ENCODE data around the gene KRT20. TPM values are rescaled to one million over a fixed set of nuclear protein-coding genes. Genes with fewer than 3 reads are reported as not detected.

Gene KRT20
- total RNA-seq, 1 experiment from 2014 or later, result not detected

DNA sequence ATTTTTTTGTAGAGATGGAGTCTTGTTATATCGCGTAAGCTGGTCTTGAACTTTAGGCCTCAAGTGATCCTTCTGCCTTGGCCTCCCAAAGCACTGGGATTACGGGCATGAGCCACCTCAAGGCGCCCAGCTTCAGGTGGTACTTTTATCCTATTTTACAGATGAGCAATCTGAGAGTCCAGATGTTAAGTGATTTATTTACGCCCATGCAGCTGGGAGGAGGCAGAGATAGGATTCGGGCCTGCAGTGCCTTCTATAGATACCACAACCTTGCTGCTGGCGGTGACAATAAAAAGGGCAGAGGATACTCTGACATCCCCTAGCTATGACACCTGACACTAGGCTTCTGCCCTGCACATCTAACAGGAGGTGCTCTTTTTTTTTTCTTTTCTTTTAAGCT lies 13.7 kb downstream of the KRT20 start:
- Histone ChIP-seq H3K4me1 (ENCODE audit: insufficient read depth, low read length) (no peaks in the 10 kb centered on the region), H2BK120ac (ENCODE audit: low read depth, low read length, poor library complexity, severe bottlenecking) (no peak overlapping the region), H3K23me2 (ENCODE audit: insufficient read length, low read depth, low read length, poor library complexity, severe bottlenecking) (no peaks in the 10 kb centered on the region), H3K79me1 (ENCODE audit: insufficient read depth, low read depth, low read length, poor library complexity, severe bottlenecking) (no peaks in the 10 kb centered on the region), H3K79me2 (ENCODE audit: insufficient read depth, low read length) (no peaks in the 10 kb centered on the region), H3K18ac (ENCODE audit: insufficient read length, low read depth, low read length) (no peak overlapping the region), H3T11ph (ENCODE audit: low read length) (no peak overlapping the region), H4K8ac (replicated peaks; ENCODE audit: insufficient read length, low read depth, low read length) (no peak overlapping the region), H3K27ac (ENCODE audit: insufficient read length, low read depth, low read length) (no peak overlapping the region), H2AK5ac (ENCODE audit: insufficient read length, low read length) (no peak overlapping the region), H3K23ac (ENCODE audit: insufficient read length, low read depth, low read length) (no peak overlapping the region), H4K5ac (ENCODE audit: insufficient read length, low read depth, low read length) (no peak overlapping the region), H4K91ac (ENCODE audit: insufficient read length, low read depth, low read length) (no peak overlapping the region), H3K4me2 (ENCODE audit: insufficient read depth, insufficient read length, low read length) (no peak overlapping the region), H3K27me3 (ENCODE audit: insufficient read depth, low read length) (no peaks in the 10 kb centered on the region), H2AFZ (ENCODE audit: low read length) (no peak overlapping the region), H2BK12ac (ENCODE audit: insufficient read length, low read depth, low read length) (no peak overlapping the region), H2BK5ac (ENCODE audit: insufficient read length, low read length) (no peak overlapping the region), H2BK15ac (ENCODE audit: low read depth, low read length) (no peak overlapping the region), H3K56ac (ENCODE audit: insufficient read length, low read depth, low read length) (no peak overlapping the region), H3K9ac (ENCODE audit: extremely low read depth, insufficient read length, low read length) (no peak overlapping the region), H3K4ac (ENCODE audit: low read depth, low read length) (no peak overlapping the region), H2BK20ac (ENCODE audit: low read depth, low read length, poor library complexity, severe bottlenecking) (no peak overlapping the region), H3K9me3 (ENCODE audit: control insufficient read depth, low read depth, low read length) (no peaks in the 10 kb centered on the region), H3K14ac (ENCODE audit: insufficient read depth, low read length) (no peak overlapping the region), H4K20me1 (ENCODE audit: control insufficient read depth, insufficient read depth, insufficient read length) (no peaks in the 10 kb centered on the region)
- no peak for DNase-seq
- peaks cover 20 to 24% of the 10 kb centered on the region in 2 experiments for H3K4me1 Mint-ChIP-seq
- H3K27ac Mint-ChIP-seq, result no peak overlapping the region
- TF ChIP-seq, protein P1, sequence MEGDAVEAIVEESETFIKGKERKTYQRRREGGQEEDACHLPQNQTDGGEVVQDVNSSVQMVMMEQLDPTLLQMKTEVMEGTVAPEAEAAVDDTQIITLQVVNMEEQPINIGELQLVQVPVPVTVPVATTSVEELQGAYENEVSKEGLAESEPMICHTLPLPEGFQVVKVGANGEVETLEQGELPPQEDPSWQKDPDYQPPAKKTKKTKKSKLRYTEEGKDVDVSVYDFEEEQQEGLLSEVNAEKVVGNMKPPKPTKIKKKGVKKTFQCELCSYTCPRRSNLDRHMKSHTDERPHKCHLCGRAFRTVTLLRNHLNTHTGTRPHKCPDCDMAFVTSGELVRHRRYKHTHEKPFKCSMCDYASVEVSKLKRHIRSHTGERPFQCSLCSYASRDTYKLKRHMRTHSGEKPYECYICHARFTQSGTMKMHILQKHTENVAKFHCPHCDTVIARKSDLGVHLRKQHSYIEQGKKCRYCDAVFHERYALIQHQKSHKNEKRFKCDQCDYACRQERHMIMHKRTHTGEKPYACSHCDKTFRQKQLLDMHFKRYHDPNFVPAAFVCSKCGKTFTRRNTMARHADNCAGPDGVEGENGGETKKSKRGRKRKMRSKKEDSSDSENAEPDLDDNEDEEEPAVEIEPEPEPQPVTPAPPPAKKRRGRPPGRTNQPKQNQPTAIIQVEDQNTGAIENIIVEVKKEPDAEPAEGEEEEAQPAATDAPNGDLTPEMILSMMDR (conservative IDR thresholded peaks at IDR 0.05), result no peak
- no peaks in the 10 kb centered on the region for H3K36me3 Mint-ChIP-seq (ENCODE audit: insufficient read depth in 1 of 3, low read depth in 3 of 3)
- no peak overlapping the region for H3K4me3 Mint-ChIP-seq
- no CpG with 5 or more reads among the region's 7 CpGs for WGBS (ENCODE audit: extremely low coverage, insufficient read length, low lambda C conversion rate)
- no peaks in the 10 kb centered on the region for H3K27me3 Mint-ChIP-seq (ENCODE audit: low read depth)
- no peaks in the 10 kb centered on the region for H3K9me3 Mint-ChIP-seq

Measured in H9 (cell line).